Measurements from ENCODE around the gene MUL1. TPM values are rescaled to one million over a fixed set of nuclear protein-coding genes. Genes with fewer than 3 reads are reported as not detected.

The MUL1 gene
- total RNA-seq, 2 donors from 2014 or later: 15.6 to 19.8 TPM

- H3K36me3 Mint-ChIP-seq (ENCODE audit: low read depth): no peaks in the 10 kb centered on the region
- Histone ChIP-seq H3K27ac (ENCODE audit: low read depth, low read length) (no peak overlapping the region), H3K9ac (ENCODE audit: extremely low read depth, low read length, poor library complexity, severe bottlenecking) (no peak overlapping the region), H3K27me3 (ENCODE audit: control insufficient read depth, insufficient read depth, low read length, poor library complexity, severe bottlenecking) (peaks cover 61% of the 10 kb centered on the region), H3K4me3 (ENCODE audit: low read length) (no peak overlapping the region), H3K9me3 (ENCODE audit: control insufficient read depth, low read length) (no peaks in the 10 kb centered on the region), H3K36me3 (ENCODE audit: control insufficient read depth, insufficient read depth, low read length) (no peaks in the 10 kb centered on the region), H3K4me1 (ENCODE audit: control insufficient read depth, insufficient read depth, low read length) (peaks cover 3% of the 10 kb centered on the region)
- peaks cover 4% of the 10 kb centered on the region for H3K4me1 Mint-ChIP-seq
- WGBS, 2 experiments (ENCODE audit: insufficient coverage in 1 of 2, insufficient read length in 1 of 2): 70 to 78% methylated on average over 4 to 6 of the region's 6 CpGs
- no peaks in the 10 kb centered on the region for H3K9me3 Mint-ChIP-seq
- DNase-seq: no peak
- H3K27me3 Mint-ChIP-seq (ENCODE audit: insufficient read depth): peaks cover 62% of the 10 kb centered on the region
- no peak for TF ChIP-seq CTCF (conservative IDR thresholded peaks at IDR 0.05)
- no peak overlapping the region for H3K4me3 Mint-ChIP-seq
- no peak overlapping the region for H3K27ac Mint-ChIP-seq
These were observed 22.9 kb upstream of the MUL1 start for GRCh38 chr1:20530901-20531300.

- no peak overlapping the region for H3K9ac ChIP-seq (ENCODE audit: extremely low read depth, low read length, poor library complexity, severe bottlenecking)
- Mint-ChIP-seq H3K27ac (no peak overlapping the region), H3K27me3 (ENCODE audit: insufficient read depth) (peaks cover 60% of the 10 kb centered on the region), H3K36me3 (ENCODE audit: low read depth) (no peaks in the 10 kb centered on the region), H3K9me3 (no peaks in the 10 kb centered on the region), H3K4me1 (peaks cover 4% of the 10 kb centered on the region), H3K4me3 (no peak overlapping the region)
- no peaks in the 10 kb centered on the region for H3K36me3 ChIP-seq (ENCODE audit: control insufficient read depth, insufficient read depth, low read length)
- H3K27ac ChIP-seq (ENCODE audit: low read depth, low read length): no peak overlapping the region
- 76 to 80% methylated on average over 6 to 8 of the region's 8 CpGs for WGBS, 2 experiments (ENCODE audit: insufficient coverage in 1 of 2, insufficient read length in 1 of 2)
- no peak for DNase-seq
- H3K9me3 ChIP-seq (ENCODE audit: control insufficient read depth, low read length): no peaks in the 10 kb centered on the region
- TF ChIP-seq CTCF (conservative IDR thresholded peaks at IDR 0.05): no peak
- peaks cover 3% of the 10 kb centered on the region for H3K4me1 ChIP-seq (ENCODE audit: control insufficient read depth, insufficient read depth, low read length)
- no peak overlapping the region for H3K4me3 ChIP-seq (ENCODE audit: low read length)
- H3K27me3 ChIP-seq (ENCODE audit: control insufficient read depth, insufficient read depth, low read length, poor library complexity, severe bottlenecking): peaks cover 56% of the 10 kb centered on the region
These were observed 22.4 kb upstream of the MUL1 start for GRCh38 chr1:20530306-20530705.

GRCh38 chr1:20528221-20528620 lies 20.3 kb upstream of the MUL1 start:
- Mint-ChIP-seq H3K27me3 (ENCODE audit: insufficient read depth) (peaks cover 59% of the 10 kb centered on the region), H3K4me3 (no peak overlapping the region), H3K4me1 (peaks cover 4% of the 10 kb centered on the region), H3K36me3 (ENCODE audit: low read depth) (no peaks in the 10 kb centered on the region), H3K9me3 (no peaks in the 10 kb centered on the region), H3K27ac (no peak overlapping the region)
- Histone ChIP-seq H3K4me3 (ENCODE audit: low read length) (no peak overlapping the region), H3K27ac (ENCODE audit: low read depth, low read length) (no peak overlapping the region), H3K36me3 (ENCODE audit: control insufficient read depth, insufficient read depth, low read length) (no peaks in the 10 kb centered on the region), H3K9ac (ENCODE audit: extremely low read depth, low read length, poor library complexity, severe bottlenecking) (no peak overlapping the region), H3K4me1 (ENCODE audit: control insufficient read depth, insufficient read depth, low read length) (no peaks in the 10 kb centered on the region), H3K27me3 (ENCODE audit: control insufficient read depth, insufficient read depth, low read length, poor library complexity, severe bottlenecking) (peaks cover 46% of the 10 kb centered on the region), H3K9me3 (ENCODE audit: control insufficient read depth, low read length) (no peaks in the 10 kb centered on the region)
- DNase-seq: peak; percentile 59
- WGBS, 2 experiments (ENCODE audit: insufficient coverage in 1 of 2, insufficient read length in 1 of 2): 68 to 74% methylated on average over 7 of the region's 7 CpGs
- no peak for TF ChIP-seq CTCF (conservative IDR thresholded peaks at IDR 0.05)
